NCI-H748 (cell line): ENCODE results near the gene SLC35E3.

Experiments
- DNase-seq: peaks from one replicate; lab custom pipeline; 2025; ENCODE audit not compliant: unreplicated experiment; lab: John Stamatoyannopoulos, UW

SLC35E3 gene

GRCh38 chr12:68745904-68746571 lies at the start of gene SLC35E3:
Gene SLC35E3 (plus strand): TSS chr12:68746176. CDS start chr12:68746378, 202 bp downstream.
- peak; percentile 96 for DNase-seq

GRCh38 chr12:68699486-68699885 lies 46.5 kb upstream of the SLC35E3 start:
- no peak for DNase-seq

- no peak for DNase-seq
These were observed 18.2 kb upstream of the SLC35E3 start for GRCh38 chr12:68727776-68728175.

- DNase-seq: no peak
These were observed 12.3 kb upstream of the SLC35E3 start for GRCh38 chr12:68733661-68734071.

- DNase-seq: no peak
These were observed 6.1 kb upstream of the SLC35E3 start for GRCh38 chr12:68739891-68740290.

GRCh38 chr12:68743356-68743755 lies 2.6 kb upstream of the SLC35E3 start:
- no peak for DNase-seq

GRCh38 chr12:68745376-68745903 lies 536 bp upstream of the SLC35E3 start:
- peak; percentile 27 for DNase-seq

GRCh38 chr12:68746572-68747180 lies 700 bp downstream of the SLC35E3 start:
- peak; percentile 66 for DNase-seq

GRCh38 chr12:68749443-68749842 lies 3.5 kb downstream of the SLC35E3 start:
- DNase-seq: no peak

GRCh38 chr12:68749861-68750260 lies 3.9 kb downstream of the SLC35E3 start:
- DNase-seq: no peak

- peak; percentile 25 for DNase-seq
These were observed 4.5 kb downstream of the SLC35E3 start for GRCh38 chr12:68750506-68750905.

GRCh38 chr12:68755536-68756243 lies 9.7 kb downstream of the SLC35E3 start:
- DNase-seq: no peak

- DNase-seq: no peak
These were observed 13.9 kb downstream of the SLC35E3 start for GRCh38 chr12:68759852-68760251.

GRCh38 chr12:68760806-68761441 lies 14.9 kb downstream of the SLC35E3 start:
- no peak for DNase-seq

GRCh38 chr12:68761442-68761812 lies 15.5 kb downstream of the SLC35E3 start:
- no peak for DNase-seq

- no peak for DNase-seq
These were observed 16.1 kb downstream of the SLC35E3 start for GRCh38 chr12:68761901-68762630.

- DNase-seq: no peak
These were observed 16.7 kb downstream of the SLC35E3 start for GRCh38 chr12:68762691-68763090.

- DNase-seq: no peak
These were observed 19.7 kb downstream of the SLC35E3 start for GRCh38 chr12:68765696-68766095.

GRCh38 chr12:68766646-68767045 lies 20.7 kb downstream of the SLC35E3 start:
- DNase-seq: no peak

GRCh38 chr12:68767191-68767590 lies 21.2 kb downstream of the SLC35E3 start:
- DNase-seq: no peak

GRCh38 chr12:68768431-68768939 lies 22.5 kb downstream of the SLC35E3 start:
- DNase-seq: no peak
